HepG2 (cell line): Measurements from ENCODE around the gene EBF3. TPM values are rescaled to one million over a fixed set of nuclear protein-coding genes. Genes with fewer than 3 reads are reported as not detected.

ENCODE experiments used
- ATM ChIP-seq: fragments of 450-650 bp; IDR thresholded peaks from 2 replicates; pipeline ENCODE4 v1.7.1; 2017; ENCODE audit warnings: mild to moderate bottlenecking, borderline replicate concordance
- CENPT ChIP-seq: sonication (generic); formaldehyde crosslinking; IDR thresholded peaks from 2 replicates; pipeline ENCODE4 v1.8.0; 2022; ENCODE audit warnings: low read depth, mild to moderate bottlenecking, moderate library complexity, missing genetic modification reagents
- EP300 ChIP-seq, 3 experiments: sonication (generic) in 1 of 3; formaldehyde crosslinking in 1 of 3; IDR thresholded peaks; 2 replicates each; pipeline versions ENCODE4 v1.5.1 to v1.6.1; 2011 to 2020; ENCODE audit warnings: low read depth in 2 of 3, low read length in 2 of 3, borderline replicate concordance in 1 of 3, improper control_type of control experiment in 1 of 3, mild to moderate bottlenecking in 1 of 3, missing genetic modification reagents in 1 of 3, moderate library complexity in 1 of 3
- NCOR1 ChIP-seq: fragments of 200-600 bp; sonication (generic); IDR thresholded peaks from 2 replicates; pipeline ENCODE4 v1.7.0; 2017; ENCODE audit warnings: antibody characterized with exemption, low read length, borderline replicate concordance
- NR2F1 ChIP-seq, 2 experiments: fragments of 450-650 bp in 1 of 2; formaldehyde crosslinking in 1 of 2; IDR thresholded peaks; 2 replicates each; pipeline versions ENCODE4 v1.5.0 to v1.6.1; 2016 to 2020; ENCODE audit warnings: mild to moderate bottlenecking in 1 of 2, missing compliant biosample characterization in 1 of 2, missing genetic modification reagents in 1 of 2, moderate library complexity in 1 of 2
- NR2F2 ChIP-seq: IDR thresholded peaks from 2 replicates; pipeline ENCODE4 v1.6.1; 2012; ENCODE audit warnings: low read depth, inconsistent platforms, borderline replicate concordance
- PCBP2 ChIP-seq: fragments of 200-400 bp; formaldehyde crosslinking; optimal IDR thresholded peaks from 2 replicates; pipeline ENCODE3; 2018; ENCODE audit warnings: low read length, low read depth; ENCODE audit not compliant: poor library complexity, severe bottlenecking
- PRDM4 ChIP-seq: sonication (generic); formaldehyde crosslinking; IDR thresholded peaks from 2 replicates; pipeline ENCODE4 v1.9.0; 2021; ENCODE audit warnings: missing genetic modification reagents, borderline replicate concordance
- RARA ChIP-seq: IDR thresholded peaks from 2 replicates; pipeline ENCODE4 v1.6.1; 2016; ENCODE audit warnings: missing genetic modification reagents, missing compliant biosample characterization
- SNRNP70 ChIP-seq: fragments of 200-400 bp; formaldehyde crosslinking; IDR thresholded peaks from 2 replicates; pipeline ENCODE4 v1.6.1; 2017; ENCODE audit warnings: mild to moderate bottlenecking, low read depth, low read length, moderate library complexity
- SOX6 ChIP-seq, 2 experiments: fragments of 450-650 bp in 1 of 2; sonication (generic) in 1 of 2; formaldehyde crosslinking in 1 of 2; IDR thresholded peaks; 2 replicates each; pipeline versions ENCODE4 v1.4.0 to v1.6.1; 2017 to 2020; ENCODE audit warnings: antibody characterized with exemption in 1 of 2, mild to moderate bottlenecking in 1 of 2, missing genetic modification reagents in 1 of 2
- ZNF484 ChIP-seq: sonication (generic); formaldehyde crosslinking; IDR thresholded peaks from 2 replicates; pipeline ENCODE4 v1.5.1; 2020; ENCODE audit warnings: mild to moderate bottlenecking, low read depth, missing genetic modification reagents, borderline replicate concordance
- polyA plus RNA-seq, 8 experiments: library from polyadenylated mRNA; depleted of rRNA in 3 of 8; stranded (reverse) in 7 of 8; unstranded in 1 of 8; fragments of >200 nt; fragmentation: Illumina TruSeq in 4 of 8; extraction: Trizol in 4 of 8; gene quantifications; 2 replicates each; pipeline versions ENCODE4 v1.2.1 to v1.2.3, GENCODE V29; 2011 to 2016; ENCODE audit warnings: low read depth in 4 of 8, missing spikeins in 1 of 8, mixed read lengths in 1 of 8; ENCODE audit not compliant: insufficient read depth in 1 of 8
- total RNA-seq, 5 experiments: library from RNA; depleted of rRNA; stranded (reverse); fragments of >200 nt; fragmentation: Illumina TruSeq; extraction: Trizol; gene quantifications; 2 replicates each; pipeline ENCODE4 v1.2.3, GENCODE V29; 2016; ENCODE audit warnings: low read depth in 1 of 5
- TF ChIP-seq, protein P1 (sequence below): sonication (generic); formaldehyde crosslinking; IDR thresholded peaks from 2 replicates; pipeline ENCODE4 v1.5.0; 2020; ENCODE audit warnings: missing genetic modification reagents
- TF ChIP-seq, protein P2 (sequence below), 2 experiments: sonication (generic) in 1 of 2; formaldehyde crosslinking in 1 of 2; IDR thresholded peaks; 2 replicates each; pipeline versions ENCODE4 v1.5.1 to v1.6.1; 2011 to 2020; ENCODE audit warnings: borderline replicate concordance in 1 of 2, low read depth in 1 of 2, low read length in 1 of 2, mild to moderate bottlenecking in 1 of 2, missing genetic modification reagents in 1 of 2, moderate library complexity in 1 of 2
- TF ChIP-seq, protein P3 (sequence below): sonication (generic); formaldehyde crosslinking; IDR thresholded peaks from 2 replicates; pipeline ENCODE4 v1.4.0; 2020; ENCODE audit warnings: mild to moderate bottlenecking, low read depth, missing genetic modification reagents
- TF ChIP-seq, protein P4 (sequence below): IDR thresholded peaks from 2 replicates; pipeline ENCODE4 v1.6.1; 2018; ENCODE audit warnings: missing genetic modification reagents
- TF ChIP-seq, protein P5 (sequence below): sonication (generic); formaldehyde crosslinking; IDR thresholded peaks from 2 replicates; pipeline ENCODE4 v1.4.0; 2020; ENCODE audit warnings: mild to moderate bottlenecking, missing genetic modification reagents

EBF3 gene
- total and polyA plus RNA-seq, 2 of the 13 experiments (the other 11 are each of a cell fraction or from before 2014, with no cell fraction given): not detected

DNA sequence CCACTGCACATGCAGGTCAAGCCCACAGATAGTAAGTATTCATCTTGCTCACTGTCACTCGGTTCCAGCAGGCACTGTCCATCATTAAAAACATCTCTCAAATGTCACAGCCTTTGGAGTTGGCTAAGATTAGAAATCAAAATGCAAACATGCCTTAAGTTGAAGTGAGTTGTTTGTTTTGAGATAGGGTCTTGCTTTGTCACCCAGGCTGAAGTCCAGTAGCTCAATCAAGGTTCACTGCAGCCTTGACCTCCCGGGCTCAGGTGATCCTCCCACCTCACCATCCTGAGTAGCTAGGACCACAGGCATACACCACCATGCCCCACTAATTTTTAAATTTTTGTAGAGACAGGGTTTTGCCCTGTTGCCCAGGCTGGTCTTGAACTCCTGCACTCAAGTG is 98.1 kb downstream of the EBF3 start (continued):
- TF ChIP-seq, protein P1, sequence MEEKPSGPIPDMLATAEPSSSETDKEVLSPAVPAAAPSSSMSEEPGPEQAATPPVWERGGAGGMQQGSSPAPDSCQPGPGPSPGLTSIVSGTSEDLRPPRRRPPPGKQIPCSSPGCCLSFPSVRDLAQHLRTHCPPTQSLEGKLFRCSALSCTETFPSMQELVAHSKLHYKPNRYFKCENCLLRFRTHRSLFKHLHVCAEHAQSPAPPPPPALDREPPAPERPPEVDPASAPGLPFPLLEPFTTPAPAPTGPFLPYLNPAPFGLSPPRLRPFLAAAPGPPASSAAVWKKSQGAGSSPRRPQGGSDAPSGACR (CRISPR knock-in tag): no peak
- TF ChIP-seq, protein P2, sequence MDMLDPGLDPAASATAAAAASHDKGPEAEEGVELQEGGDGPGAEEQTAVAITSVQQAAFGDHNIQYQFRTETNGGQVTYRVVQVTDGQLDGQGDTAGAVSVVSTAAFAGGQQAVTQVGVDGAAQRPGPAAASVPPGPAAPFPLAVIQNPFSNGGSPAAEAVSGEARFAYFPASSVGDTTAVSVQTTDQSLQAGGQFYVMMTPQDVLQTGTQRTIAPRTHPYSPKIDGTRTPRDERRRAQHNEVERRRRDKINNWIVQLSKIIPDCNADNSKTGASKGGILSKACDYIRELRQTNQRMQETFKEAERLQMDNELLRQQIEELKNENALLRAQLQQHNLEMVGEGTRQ (IDR thresholded peaks at IDR 0.05; ENCODE audit: low read depth, low read length): no peak
- TF ChIP-seq, protein P2 (CRISPR knock-in tag; IDR thresholded peaks at IDR 0.05; ENCODE audit: borderline replicate concordance): no peak
- TF ChIP-seq ATM: no peak
- TF ChIP-seq, protein P3, sequence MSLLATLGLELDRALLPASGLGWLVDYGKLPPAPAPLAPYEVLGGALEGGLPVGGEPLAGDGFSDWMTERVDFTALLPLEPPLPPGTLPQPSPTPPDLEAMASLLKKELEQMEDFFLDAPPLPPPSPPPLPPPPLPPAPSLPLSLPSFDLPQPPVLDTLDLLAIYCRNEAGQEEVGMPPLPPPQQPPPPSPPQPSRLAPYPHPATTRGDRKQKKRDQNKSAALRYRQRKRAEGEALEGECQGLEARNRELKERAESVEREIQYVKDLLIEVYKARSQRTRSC (CRISPR knock-in tag): no peak
- TF ChIP-seq, protein P4, sequence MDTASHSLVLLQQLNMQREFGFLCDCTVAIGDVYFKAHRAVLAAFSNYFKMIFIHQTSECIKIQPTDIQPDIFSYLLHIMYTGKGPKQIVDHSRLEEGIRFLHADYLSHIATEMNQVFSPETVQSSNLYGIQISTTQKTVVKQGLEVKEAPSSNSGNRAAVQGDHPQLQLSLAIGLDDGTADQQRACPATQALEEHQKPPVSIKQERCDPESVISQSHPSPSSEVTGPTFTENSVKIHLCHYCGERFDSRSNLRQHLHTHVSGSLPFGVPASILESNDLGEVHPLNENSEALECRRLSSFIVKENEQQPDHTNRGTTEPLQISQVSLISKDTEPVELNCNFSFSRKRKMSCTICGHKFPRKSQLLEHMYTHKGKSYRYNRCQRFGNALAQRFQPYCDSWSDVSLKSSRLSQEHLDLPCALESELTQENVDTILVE (CRISPR knock-in tag): no peak
- TF ChIP-seq SOX6 (IDR thresholded peaks at IDR 0.05): no peak
- peak; percentile 41; the same call in 1 of the 2 replicates for TF ChIP-seq SOX6 (CRISPR knock-in tag; IDR thresholded peaks at IDR 0.05)
- no peak for TF ChIP-seq ZNF484
- TF ChIP-seq SNRNP70: no peak
- TF ChIP-seq NR2F2: 0 out of 2 replicates have a peak, but pooled peaks have one; percentile 19
- no peak for TF ChIP-seq PCBP2
- peak in 1 of 2 experiments; percentile 55; a peak in 1 of 4 replicates for TF ChIP-seq EP300 (IDR thresholded peaks at IDR 0.05; ENCODE audit: low read depth in 2 of 2, low read length in 2 of 2)
- no peak for TF ChIP-seq EP300 (CRISPR knock-in tag; IDR thresholded peaks at IDR 0.05; ENCODE audit: borderline replicate concordance)
- peak; percentile 75 for TF ChIP-seq RARA (CRISPR knock-in tag)
- 0 out of 4 replicates have a peak, but pooled peaks of 1 of the 2 experiments have one; percentile 18 for TF ChIP-seq NR2F1 (CRISPR knock-in tag; IDR thresholded peaks at IDR 0.05)
- 0 out of 2 replicates have a peak, but pooled peaks have one; percentile 27 for TF ChIP-seq NCOR1
- no peak for TF ChIP-seq CENPT (CRISPR knock-in tag)
- TF ChIP-seq PRDM4 (CRISPR knock-in tag): no peak
- TF ChIP-seq, protein P5, sequence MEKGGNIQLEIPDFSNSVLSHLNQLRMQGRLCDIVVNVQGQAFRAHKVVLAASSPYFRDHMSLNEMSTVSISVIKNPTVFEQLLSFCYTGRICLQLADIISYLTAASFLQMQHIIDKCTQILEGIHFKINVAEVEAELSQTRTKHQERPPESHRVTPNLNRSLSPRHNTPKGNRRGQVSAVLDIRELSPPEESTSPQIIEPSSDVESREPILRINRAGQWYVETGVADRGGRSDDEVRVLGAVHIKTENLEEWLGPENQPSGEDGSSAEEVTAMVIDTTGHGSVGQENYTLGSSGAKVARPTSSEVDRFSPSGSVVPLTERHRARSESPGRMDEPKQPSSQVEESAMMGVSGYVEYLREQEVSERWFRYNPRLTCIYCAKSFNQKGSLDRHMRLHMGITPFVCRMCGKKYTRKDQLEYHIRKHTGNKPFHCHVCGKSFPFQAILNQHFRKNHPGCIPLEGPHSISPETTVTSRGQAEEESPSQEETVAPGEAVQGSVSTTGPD (CRISPR knock-in tag): no peak
